Epidermal melanocyte (primary cell): ENCODE results near the gene ATG9B.

Experiments used
- DNase-seq: peaks from one replicate; pipeline ENCODE4 v3.0.0; 2011; ENCODE audit warnings: low spot score; ENCODE audit not compliant: insufficient read length

Gene ATG9B

GRCh38 chr7:151003572-151003971, 20.7 kb downstream of the ATG9B start:
- DNase-seq: no peak

GRCh38 chr7:151001546-151001945, 22.7 kb downstream of the ATG9B start:
- DNase-seq: no peak

- DNase-seq: no peak
Measured at GRCh38 chr7:151000897-151001495, 23.3 kb downstream of the ATG9B start.

- DNase-seq: no peak
Measured at GRCh38 chr7:150999497-151000230, 24.6 kb downstream of the ATG9B start.

GRCh38 chr7:150999001-150999400, 25.3 kb downstream of the ATG9B start:
- no peak for DNase-seq

- no peak for DNase-seq
Measured at GRCh38 chr7:150998341-150998740, 26.0 kb downstream of the ATG9B start.

- DNase-seq: no peak
Measured at GRCh38 chr7:150997817-150998216, 26.5 kb downstream of the ATG9B start.

- no peak for DNase-seq
Measured at GRCh38 chr7:150997075-150997511, 27.2 kb downstream of the ATG9B start.

GRCh38 chr7:150996376-150997074, 27.8 kb downstream of the ATG9B start:
- DNase-seq: no peak

GRCh38 chr7:150994838-150995510, 29.3 kb downstream of the ATG9B start:
- DNase-seq: no peak

GRCh38 chr7:150994141-150994837, 30.0 kb downstream of the ATG9B start:
- DNase-seq: no peak

- no peak for DNase-seq
Measured at GRCh38 chr7:150993511-150993910, 30.8 kb downstream of the ATG9B start.

- DNase-seq: no peak
Measured at GRCh38 chr7:150992833-150993302, 31.4 kb downstream of the ATG9B start.

- no peak for DNase-seq
Measured at GRCh38 chr7:150992051-150992640, 32.1 kb downstream of the ATG9B start.

GRCh38 chr7:150990416-150991186, 33.7 kb downstream of the ATG9B start, which contains the start of gene NOS3:
TSS of gene NOS3 (plus strand) at chr7:150991017. CDS start at chr7:150993804, 2,787 bp downstream.
- DNase-seq: no peak

- no peak for DNase-seq
Measured at GRCh38 chr7:150989456-150989855, 34.8 kb downstream of the ATG9B start.

GRCh38 chr7:150988230-150989226, 35.8 kb downstream of the ATG9B start:
- peak; percentile 64 for DNase-seq

- DNase-seq: no peak
Measured at GRCh38 chr7:150986556-150986955, 37.7 kb downstream of the ATG9B start.

- peak; percentile 69 for DNase-seq
Measured at GRCh38 chr7:150986099-150986512, 38.2 kb downstream of the ATG9B start.
